ENCODE data around the gene ICAM5. TPM values are rescaled to one million over a fixed set of nuclear protein-coding genes. Genes with fewer than 3 reads are reported as not detected.
A peak's percentile ranks its signal among the peaks of the same experiment; 100 is the strongest.
"Not testable (repeated sequence)": the region's sequence is repeated elsewhere in the genome, so short reads cannot be mapped to it uniquely, and the experiment has no call there.

Gene ICAM5
- total RNA-seq, 1 donor from 2014 or later = 9.3 TPM

DNA sequence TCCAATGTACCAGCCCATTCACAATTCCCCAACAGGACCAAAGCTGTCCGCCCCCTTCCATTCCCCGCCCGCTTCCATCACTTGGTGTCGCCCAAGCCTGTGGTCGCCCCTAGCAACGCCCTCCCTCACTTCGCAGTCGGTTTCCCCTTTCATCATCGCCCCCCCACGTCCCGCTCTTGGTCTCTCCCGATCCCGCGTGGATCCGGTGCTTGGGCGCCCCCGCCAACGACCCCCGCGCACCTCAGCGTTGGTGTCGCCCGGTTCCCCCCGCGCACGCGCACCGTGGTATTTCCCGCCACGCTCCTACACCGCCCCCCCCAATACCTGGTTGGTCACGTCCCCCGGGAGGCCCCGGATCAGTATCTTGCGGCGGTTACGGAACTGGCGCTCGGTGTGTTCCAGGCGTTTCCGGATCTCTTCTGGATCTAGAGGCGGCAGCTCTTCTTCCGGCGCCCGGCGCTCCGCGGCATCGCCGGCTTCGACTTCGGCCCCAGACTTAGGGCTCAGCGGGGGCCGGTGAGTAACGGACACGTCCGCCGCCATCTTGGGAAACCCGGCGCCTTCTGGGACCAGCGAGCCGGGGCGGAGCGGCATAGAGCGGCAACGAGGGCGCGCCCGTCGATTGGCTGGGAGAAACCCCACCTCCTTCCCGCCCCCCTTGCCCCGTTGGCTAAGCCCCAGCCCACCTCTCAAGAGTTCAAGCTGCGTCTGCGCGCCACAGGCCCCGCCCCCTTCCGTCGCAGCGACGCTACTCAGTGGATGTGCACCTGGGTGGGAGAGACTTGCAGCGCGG lies 43.4 kb downstream of the ICAM5 start, which contains the start of gene RAVER1:
Gene RAVER1 (minus strand): TSS at position 565 of the 793 bp plus-strand sequence. CDS start 22 bp downstream, at position 543.
- peak within 1 kb of the TSS; percentile 99 for H3K27ac Mint-ChIP-seq (ENCODE audit: unreplicated experiment)
- peak; percentile 11 for TF ChIP-seq CTCF (IDR thresholded peaks at IDR 0.05)
- H3K36me3 Mint-ChIP-seq (ENCODE audit: low read depth) = peaks cover 4% of the 10 kb centered on the region
- peak; percentile 99 for DNase-seq (ENCODE audit: low spot score)
- no peaks in the 10 kb centered on the region for H3K27me3 Mint-ChIP-seq (ENCODE audit: low read depth)
- H3K9me3 Mint-ChIP-seq (ENCODE audit: low read depth) = no peaks in the 10 kb centered on the region
- peaks cover 28% of the 10 kb centered on the region for H3K4me1 Mint-ChIP-seq (ENCODE audit: low read depth)
- H3K4me3 Mint-ChIP-seq (ENCODE audit: unreplicated experiment) = peak within 1 kb of the TSS; percentile 94

- H3K4me3 Mint-ChIP-seq (ENCODE audit: unreplicated experiment) = peak overlapping the region; percentile 94
- peaks cover 4% of the 10 kb centered on the region for H3K36me3 Mint-ChIP-seq (ENCODE audit: low read depth)
- H3K9me3 Mint-ChIP-seq (ENCODE audit: low read depth) = no peaks in the 10 kb centered on the region
Observed at GRCh38 chr19:10333758-10334587, 44.2 kb downstream of the ICAM5 start.

DNA sequence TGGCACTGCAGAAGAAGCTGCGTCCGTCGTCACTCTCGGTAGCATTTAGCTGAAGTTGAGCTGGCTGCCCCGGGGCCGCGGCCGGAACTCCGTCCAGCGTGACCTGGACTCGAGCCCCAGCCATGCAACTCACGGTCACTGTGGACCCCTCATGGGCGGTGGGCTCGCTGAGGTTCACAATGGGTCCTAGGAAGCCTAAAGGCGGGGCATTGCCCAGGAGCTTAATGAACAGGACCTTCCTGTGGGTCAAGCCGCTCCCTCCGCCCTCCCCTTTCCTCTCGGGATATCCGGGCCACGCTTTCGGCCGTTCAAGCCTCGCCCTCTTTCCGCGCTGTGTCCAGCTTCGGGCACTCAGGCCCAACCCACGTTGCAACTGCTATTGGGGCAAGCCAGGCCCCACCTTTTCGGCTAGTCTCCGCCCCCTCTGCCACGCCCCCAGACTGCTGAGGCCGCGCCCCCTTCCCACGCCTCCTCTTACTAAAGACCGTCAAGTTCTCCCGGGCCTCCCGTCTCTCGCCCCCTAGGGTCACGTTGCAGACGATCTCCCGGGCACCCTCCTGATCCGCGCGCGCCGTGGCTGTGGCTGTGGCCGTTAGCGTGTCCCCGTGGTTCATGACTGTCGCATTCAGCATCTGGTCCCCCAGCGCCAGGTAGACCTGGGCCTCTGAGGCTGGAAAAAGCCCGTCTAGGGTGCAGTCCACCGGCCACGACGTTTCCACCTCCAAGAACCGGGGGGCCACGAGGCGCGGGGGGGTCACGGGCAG lies 45.0 kb downstream of the ICAM5 start:
- Mint-ChIP-seq H3K4me3 (ENCODE audit: unreplicated experiment) (peak overlapping the region; percentile 94), H3K27ac (ENCODE audit: unreplicated experiment) (peak overlapping the region; percentile 95), H3K27me3 (ENCODE audit: low read depth) (no peaks in the 10 kb centered on the region), H3K36me3 (ENCODE audit: low read depth) (peaks cover 3% of the 10 kb centered on the region), H3K4me1 (ENCODE audit: low read depth) (peaks cover 28% of the 10 kb centered on the region), H3K9me3 (ENCODE audit: low read depth) (no peaks in the 10 kb centered on the region)
- TF ChIP-seq CTCF (IDR thresholded peaks at IDR 0.05) = peak; percentile 19
- no peak for DNase-seq (ENCODE audit: low spot score)

More at GRCh38 chr19:10333758-10334587, 44.2 kb downstream of the ICAM5 start:
- Mint-ChIP-seq H3K27me3 (ENCODE audit: low read depth) (no peaks in the 10 kb centered on the region), H3K4me1 (ENCODE audit: low read depth) (peaks cover 28% of the 10 kb centered on the region), H3K27ac (ENCODE audit: unreplicated experiment) (peak overlapping the region; percentile 95)
- TF ChIP-seq CTCF (IDR thresholded peaks at IDR 0.05) = no peak
- no peak for DNase-seq (ENCODE audit: low spot score)

- DNase-seq (ENCODE audit: low spot score) = no peak
- Mint-ChIP-seq H3K4me3 (ENCODE audit: unreplicated experiment) (no peak overlapping the region), H3K36me3 (ENCODE audit: low read depth) (no peaks in the 10 kb centered on the region), H3K4me1 (ENCODE audit: low read depth) (peaks cover 28% of the 10 kb centered on the region), H3K27me3 (ENCODE audit: low read depth) (no peaks in the 10 kb centered on the region), H3K9me3 (ENCODE audit: low read depth) (no peaks in the 10 kb centered on the region), H3K27ac (ENCODE audit: unreplicated experiment) (no peak overlapping the region)
- no peak for TF ChIP-seq CTCF (IDR thresholded peaks at IDR 0.05)
Observed at GRCh38 chr19:10335352-10335985, 45.7 kb downstream of the ICAM5 start.

DNA sequence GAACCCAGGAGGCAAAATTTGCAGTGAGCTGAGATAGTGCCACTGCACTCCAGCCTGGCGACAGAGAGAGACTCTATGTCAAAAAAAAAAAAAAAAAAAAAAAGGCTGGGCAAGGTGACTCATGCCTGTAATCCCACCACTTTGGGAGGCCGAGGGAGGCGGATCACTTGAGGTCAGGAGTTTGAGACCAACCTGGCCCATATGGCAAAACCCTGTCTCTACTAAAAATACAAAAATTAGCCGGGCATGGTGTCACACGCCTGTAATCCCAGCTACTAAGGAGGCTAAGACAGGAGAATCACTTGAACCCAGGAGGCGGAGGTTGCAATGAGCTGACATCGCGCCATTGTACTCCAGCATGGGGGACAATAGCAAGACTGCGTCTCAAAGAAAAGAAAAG lies 47.0 kb downstream of the ICAM5 start:
- DNase-seq (ENCODE audit: low spot score); H3K9me3 Mint-ChIP-seq (ENCODE audit: low read depth); H3K4me3 Mint-ChIP-seq (ENCODE audit: unreplicated experiment); H3K27ac Mint-ChIP-seq (ENCODE audit: unreplicated experiment); H3K36me3 Mint-ChIP-seq (ENCODE audit: low read depth); H3K27me3 Mint-ChIP-seq (ENCODE audit: low read depth): not testable (repeated sequence)
- H3K4me1 Mint-ChIP-seq (ENCODE audit: low read depth) = peaks cover 27% of the 10 kb centered on the region

Data from chondrocyte (in vitro differentiated cells).